T-helper 22 cell (primary cell): ENCODE measurements around the gene HOXB6.

Source experiments
- DNase-seq: peaks from one replicate; pipeline ENCODE4 v3.0.0-alpha.2; 2020; ENCODE audit warnings: low read depth

Gene HOXB6

GRCh38 chr17:48565925-48566710, 38.7 kb downstream of the HOXB6 start:
- DNase-seq, result no peak

GRCh38 chr17:48565022-48565554, 39.7 kb downstream of the HOXB6 start:
- no peak for DNase-seq

GRCh38 chr17:48564188-48565021, 40.4 kb downstream of the HOXB6 start:
- no peak for DNase-seq

GRCh38 chr17:48563867-48564187, 41.0 kb downstream of the HOXB6 start:
- no peak for DNase-seq

GRCh38 chr17:48563385-48563838, 41.4 kb downstream of the HOXB6 start:
- DNase-seq, result no peak

- no peak for DNase-seq
Measured at GRCh38 chr17:48562934-48563333, 41.9 kb downstream of the HOXB6 start.

GRCh38 chr17:48561884-48562810, 42.6 kb downstream of the HOXB6 start:
- no peak for DNase-seq

- DNase-seq, result no peak
Measured at GRCh38 chr17:48559840-48560817, 44.7 kb downstream of the HOXB6 start.

GRCh38 chr17:48559122-48559839, 45.5 kb downstream of the HOXB6 start:
- no peak for DNase-seq

GRCh38 chr17:48558831-48559121, 46.0 kb downstream of the HOXB6 start:
- DNase-seq, result no peak

- no peak for DNase-seq
Measured at GRCh38 chr17:48558057-48558830, 46.5 kb downstream of the HOXB6 start.

- no peak for DNase-seq
Measured at GRCh38 chr17:48556576-48557401, 48.0 kb downstream of the HOXB6 start.

GRCh38 chr17:48556229-48556575, 48.6 kb downstream of the HOXB6 start:
- DNase-seq, result no peak

GRCh38 chr17:48555258-48556228, 49.2 kb downstream of the HOXB6 start:
- DNase-seq, result no peak

GRCh38 chr17:48554412-48555257, 50.2 kb downstream of the HOXB6 start:
- no peak for DNase-seq

- no peak for DNase-seq
Measured at GRCh38 chr17:48553826-48554225, 51.0 kb downstream of the HOXB6 start.

GRCh38 chr17:48553190-48553547, 51.6 kb downstream of the HOXB6 start:
- DNase-seq, result no peak
